GM13977 (cell line): Measurements from ENCODE around the gene CALCOCO1.

ENCODE experiments used
- DNase-seq: peaks from one replicate; pipeline ENCODE4 v3.0.0; 2012; ENCODE audit warnings: low spot score
- in situ Hi-C: fragments of 300-500 bp; cut with MboI; formaldehyde crosslinking; loops from one replicate; pipeline ENCODE4 v1.12.0; 2022; ENCODE audit warnings: low sequenced_read_pairs, low pct_unique_long_range_greater_than_20kb, mixed read lengths, inconsistent platforms; ENCODE audit not compliant: unreplicated experiment
- TF ChIP-seq, protein P1 (sequence below): IDR thresholded peaks from 2 replicates; pipeline ENCODE4 v1.5.1; 2012; ENCODE audit warnings: mild to moderate bottlenecking, control low read depth; ENCODE audit not compliant: insufficient read depth; ENCODE audit errors: extremely low read depth, missing control alignments

The CALCOCO1 gene

DNA sequence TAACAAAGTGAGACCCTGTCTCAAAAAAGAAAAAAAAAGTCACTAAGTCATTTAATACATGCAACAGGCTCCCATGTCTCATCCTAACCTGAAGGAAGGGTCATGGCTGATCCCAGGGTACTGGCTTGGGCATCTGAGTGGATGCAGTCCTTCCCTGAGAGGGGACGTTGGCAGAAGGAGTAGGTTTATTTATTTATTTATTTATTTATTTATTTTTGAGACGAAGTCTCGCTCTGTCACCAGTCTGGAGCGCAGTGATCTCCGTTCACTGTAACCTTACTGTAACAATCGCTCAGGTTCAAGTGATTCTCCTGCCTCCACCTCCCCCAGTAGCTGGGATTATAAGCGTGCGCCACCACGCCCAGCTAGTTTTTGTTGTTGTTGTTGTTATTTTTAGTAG, 7.2 kb upstream of the CALCOCO1 start:
- TF ChIP-seq, protein P1, sequence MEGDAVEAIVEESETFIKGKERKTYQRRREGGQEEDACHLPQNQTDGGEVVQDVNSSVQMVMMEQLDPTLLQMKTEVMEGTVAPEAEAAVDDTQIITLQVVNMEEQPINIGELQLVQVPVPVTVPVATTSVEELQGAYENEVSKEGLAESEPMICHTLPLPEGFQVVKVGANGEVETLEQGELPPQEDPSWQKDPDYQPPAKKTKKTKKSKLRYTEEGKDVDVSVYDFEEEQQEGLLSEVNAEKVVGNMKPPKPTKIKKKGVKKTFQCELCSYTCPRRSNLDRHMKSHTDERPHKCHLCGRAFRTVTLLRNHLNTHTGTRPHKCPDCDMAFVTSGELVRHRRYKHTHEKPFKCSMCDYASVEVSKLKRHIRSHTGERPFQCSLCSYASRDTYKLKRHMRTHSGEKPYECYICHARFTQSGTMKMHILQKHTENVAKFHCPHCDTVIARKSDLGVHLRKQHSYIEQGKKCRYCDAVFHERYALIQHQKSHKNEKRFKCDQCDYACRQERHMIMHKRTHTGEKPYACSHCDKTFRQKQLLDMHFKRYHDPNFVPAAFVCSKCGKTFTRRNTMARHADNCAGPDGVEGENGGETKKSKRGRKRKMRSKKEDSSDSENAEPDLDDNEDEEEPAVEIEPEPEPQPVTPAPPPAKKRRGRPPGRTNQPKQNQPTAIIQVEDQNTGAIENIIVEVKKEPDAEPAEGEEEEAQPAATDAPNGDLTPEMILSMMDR: no peak
- no peak for DNase-seq
- in situ Hi-C loops: no loop called here

DNA sequence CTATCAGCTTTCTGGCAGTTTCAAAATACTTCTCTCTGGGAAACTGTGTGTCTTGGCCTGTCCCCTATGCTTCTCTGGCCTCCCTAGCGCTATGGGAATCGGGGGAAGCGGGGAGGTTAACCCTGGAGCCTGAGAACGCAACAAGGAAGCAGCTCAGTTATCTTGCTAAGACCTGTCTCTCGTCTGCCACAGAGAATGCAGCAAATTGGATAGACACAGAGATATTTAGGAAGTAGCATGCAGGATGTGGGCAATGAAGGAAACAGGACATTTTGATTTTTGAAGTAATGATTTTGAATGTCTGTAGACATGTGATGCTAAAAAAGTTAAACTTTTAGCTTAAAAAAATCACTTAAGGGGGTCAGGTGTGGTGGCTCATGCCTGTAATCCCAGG, 6.6 kb upstream of the CALCOCO1 start:
- TF ChIP-seq, protein P1: no peak
- DNase-seq: no peak
- in situ Hi-C loops: no loop called here

DNA sequence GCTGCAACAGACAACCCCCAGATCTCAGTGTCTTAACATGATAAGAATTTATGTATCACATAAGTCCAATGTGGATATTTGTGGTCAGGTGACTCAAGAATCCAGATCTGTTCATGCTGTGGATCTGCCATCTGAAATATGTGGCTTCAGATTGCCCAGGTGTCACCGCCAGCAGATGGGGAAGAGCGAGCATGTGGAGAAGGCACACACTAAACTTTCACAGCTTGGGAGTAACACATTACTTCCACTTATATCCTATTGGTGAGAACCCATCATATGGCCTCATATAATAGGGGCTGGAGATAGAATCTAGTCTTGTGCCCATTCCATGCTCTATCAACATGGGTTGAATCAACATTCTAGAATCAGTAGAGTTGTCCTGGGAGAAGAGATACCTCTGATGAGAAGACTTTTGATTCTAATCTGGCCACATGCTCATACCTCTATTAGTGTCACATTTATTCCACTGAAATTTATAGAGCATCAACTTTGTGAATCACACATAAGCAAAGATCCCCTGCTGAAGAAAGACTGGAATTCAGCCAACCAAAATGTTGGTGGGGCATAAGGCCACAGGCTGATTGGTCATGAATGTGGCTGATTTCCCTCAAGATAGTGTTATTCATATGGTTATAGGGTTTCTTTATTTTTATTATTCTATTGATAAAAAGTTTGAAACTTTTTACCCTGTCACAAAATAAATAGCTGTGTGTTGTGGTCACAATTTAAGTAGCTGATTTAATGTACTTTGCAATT, 6.0 kb upstream of the CALCOCO1 start:
- DNase-seq: no peak
- TF ChIP-seq, protein P1: no peak
- in situ Hi-C loops: no loop called here

DNA sequence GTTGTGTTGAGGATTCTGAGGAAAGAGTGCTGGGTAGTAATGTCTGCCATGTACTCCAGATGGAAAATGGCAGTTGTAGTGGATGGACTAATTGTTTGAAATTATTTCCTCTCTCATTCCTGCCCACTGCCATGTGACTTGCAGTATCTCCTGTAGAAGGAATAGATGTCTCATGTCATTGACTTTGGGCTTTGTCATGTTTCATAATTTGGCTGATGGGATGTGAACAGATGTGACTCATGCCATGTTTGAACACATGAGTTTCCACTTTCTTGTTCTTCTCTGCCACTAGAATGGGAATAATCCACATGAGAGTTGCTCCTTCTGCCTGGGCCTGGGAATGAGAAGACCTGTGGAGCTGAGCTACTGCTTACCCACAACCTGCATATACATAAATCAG, 2.4 kb upstream of the CALCOCO1 start:
- TF ChIP-seq, protein P1: no peak
- in situ Hi-C loops: no loop called here
- no peak for DNase-seq

DNA sequence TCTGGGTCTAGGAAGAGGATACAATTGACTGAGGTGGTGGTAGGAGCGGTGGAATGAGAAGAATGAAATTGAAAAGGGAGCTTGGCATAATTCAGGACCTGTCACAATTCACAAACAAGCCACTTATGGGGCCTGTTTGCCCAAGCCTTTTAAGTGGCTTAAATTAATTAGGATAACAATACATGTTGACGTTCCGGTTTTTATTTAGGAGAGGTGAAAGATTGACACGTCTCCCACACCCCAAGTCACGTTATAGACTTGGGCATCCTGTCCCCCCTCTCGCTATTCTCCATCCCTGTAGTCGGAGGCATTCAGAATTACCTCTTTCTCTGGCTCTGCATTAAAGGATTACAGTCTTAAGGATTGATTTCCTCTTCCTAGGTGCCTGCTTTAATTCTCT, 954 bp upstream of the CALCOCO1 start:
- in situ Hi-C loops: no loop called here
- DNase-seq: no peak
- TF ChIP-seq, protein P1: no peak

DNA sequence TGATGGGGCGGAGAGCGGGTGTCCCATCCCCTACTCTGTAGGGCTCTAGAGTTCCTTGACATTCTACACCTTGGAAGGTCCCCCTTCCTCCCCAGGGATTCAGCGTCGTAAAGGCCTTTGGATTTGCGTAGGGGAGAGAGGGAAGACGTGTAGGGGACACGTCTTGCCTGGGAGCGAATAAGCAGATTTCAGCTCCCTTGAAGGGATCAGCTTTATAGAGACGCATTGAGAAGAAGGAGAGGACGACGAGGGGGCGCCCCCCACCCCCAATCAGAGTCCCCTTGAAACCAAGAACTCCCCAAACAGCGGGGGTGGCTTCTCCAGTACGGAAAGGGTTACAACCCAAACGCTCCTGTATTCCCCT, 324 bp downstream of the CALCOCO1 start:
- in situ Hi-C loops: no loop called here
- TF ChIP-seq, protein P1: no peak
- no peak for DNase-seq
